Vagina (tissue), 2 donors: ENCODE data around the gene RSPO4. TPM values are rescaled to one million over a fixed set of nuclear protein-coding genes. Genes with fewer than 3 reads are reported as not detected.

Source experiments
- DNase-seq, 2 donors: peaks; one replicate each; pipeline ENCODE4 v3.0.0-alpha.2; 2017; ENCODE audit errors: extremely low spot score in 2 of 2
- H3K27ac ChIP-seq: fragments of 200-600 bp; sonication (generic); one replicate; pipeline ENCODE4 v1.5.1; 2019
- H3K27me3 ChIP-seq: fragments of 200-600 bp; sonication (generic); one replicate; pipeline ENCODE4 v1.5.1; 2019
- H3K36me3 ChIP-seq, 2 donors: fragments of 200-600 bp; sonication (generic); one replicate each; pipeline ENCODE4 v1.5.1; 2017 to 2019
- H3K4me1 ChIP-seq: fragments of 200-600 bp; sonication (generic); one replicate; pipeline ENCODE4 v1.5.1; 2019
- H3K4me3 ChIP-seq, 2 donors: fragments of 200-600 bp; sonication (generic); 1 replicate in 1 of 2; 2 replicates in 1 of 2; pipeline ENCODE4 v1.5.1; 2016 to 2019
- H3K9me3 ChIP-seq: fragments of 200-600 bp; sonication (generic); one replicate; pipeline ENCODE4 v1.5.1; 2019
- POLR2A ChIP-seq, 2 donors: fragments of 450-650 bp; IDR thresholded peaks; one replicate each; pipeline ENCODE4 v1.6.1; 2017; ENCODE audit warnings: antibody characterized with exemption in 2 of 2, mild to moderate bottlenecking in 2 of 2, moderate library complexity in 2 of 2
- POLR2AphosphoS5 ChIP-seq, 2 donors: sonication (generic); formaldehyde crosslinking; IDR thresholded peaks; one replicate each; pipeline ENCODE4 v1.9.0; 2017; ENCODE audit warnings: antibody characterized with exemption in 2 of 2, mild to moderate bottlenecking in 2 of 2, low read depth in 1 of 2; ENCODE audit not compliant: insufficient read depth in 1 of 2
- intact Hi-C: fragments of 100-400 bp; cut with DNase I; formaldehyde crosslinking; loops from one replicate; pipeline ENCODE4 v1.15.1; 2023
- total RNA-seq: library from RNA; depleted of rRNA; stranded (reverse); fragments of >200 nt; gene quantifications from one replicate; pipeline ENCODE4 v1.2.3, GENCODE V29; 2016
- TF ChIP-seq, protein P1 (sequence below), 3 experiments: fragments of 450-650 bp in 2 of 3; fragments of 200-600 bp in 1 of 3; sonication (generic) in 1 of 3; IDR thresholded peaks; one replicate each; pipeline ENCODE4 v1.5.1; 2017 to 2019; ENCODE audit warnings: antibody characterized with exemption in 3 of 3, mild to moderate bottlenecking in 2 of 3, moderate library complexity in 2 of 3

The RSPO4 gene
- total RNA-seq, 1 donor from 2014 or later: not detected

GRCh38 chr20:998231-998830 lies 3.8 kb downstream of the RSPO4 start:
- Histone ChIP-seq H3K27me3 (no peaks in the 10 kb centered on the region), H3K9me3 (no peaks in the 10 kb centered on the region), H3K4me1 (no peaks in the 10 kb centered on the region), H3K27ac (no peak overlapping the region), H3K4me3 (no peak overlapping the region), H3K36me3 (no peaks in the 10 kb centered on the region)
- no peak for DNase-seq
- TF ChIP-seq POLR2AphosphoS5 (IDR thresholded peaks at IDR 0.05; ENCODE audit: insufficient read depth in 1 of 2, low read depth in 1 of 2) (no peak), POLR2A (IDR thresholded peaks at IDR 0.05) (no peak)
- TF ChIP-seq, protein P1, sequence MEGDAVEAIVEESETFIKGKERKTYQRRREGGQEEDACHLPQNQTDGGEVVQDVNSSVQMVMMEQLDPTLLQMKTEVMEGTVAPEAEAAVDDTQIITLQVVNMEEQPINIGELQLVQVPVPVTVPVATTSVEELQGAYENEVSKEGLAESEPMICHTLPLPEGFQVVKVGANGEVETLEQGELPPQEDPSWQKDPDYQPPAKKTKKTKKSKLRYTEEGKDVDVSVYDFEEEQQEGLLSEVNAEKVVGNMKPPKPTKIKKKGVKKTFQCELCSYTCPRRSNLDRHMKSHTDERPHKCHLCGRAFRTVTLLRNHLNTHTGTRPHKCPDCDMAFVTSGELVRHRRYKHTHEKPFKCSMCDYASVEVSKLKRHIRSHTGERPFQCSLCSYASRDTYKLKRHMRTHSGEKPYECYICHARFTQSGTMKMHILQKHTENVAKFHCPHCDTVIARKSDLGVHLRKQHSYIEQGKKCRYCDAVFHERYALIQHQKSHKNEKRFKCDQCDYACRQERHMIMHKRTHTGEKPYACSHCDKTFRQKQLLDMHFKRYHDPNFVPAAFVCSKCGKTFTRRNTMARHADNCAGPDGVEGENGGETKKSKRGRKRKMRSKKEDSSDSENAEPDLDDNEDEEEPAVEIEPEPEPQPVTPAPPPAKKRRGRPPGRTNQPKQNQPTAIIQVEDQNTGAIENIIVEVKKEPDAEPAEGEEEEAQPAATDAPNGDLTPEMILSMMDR (IDR thresholded peaks at IDR 0.05): no peak
- intact Hi-C loops: no loop called here

- TF ChIP-seq, protein P1 (IDR thresholded peaks at IDR 0.05): no peak
- TF ChIP-seq POLR2AphosphoS5 (IDR thresholded peaks at IDR 0.05; ENCODE audit: insufficient read depth in 1 of 2, low read depth in 1 of 2): no peak
- TF ChIP-seq POLR2A (IDR thresholded peaks at IDR 0.05): no peak
- no peaks in the 10 kb centered on the region for H3K36me3 ChIP-seq
- no peaks in the 10 kb centered on the region for H3K9me3 ChIP-seq
- no peaks in the 10 kb centered on the region for H3K4me1 ChIP-seq
- H3K27ac ChIP-seq: no peak overlapping the region
- H3K27me3 ChIP-seq: no peaks in the 10 kb centered on the region
- intact Hi-C loops: no loop called here
- H3K4me3 ChIP-seq: no peak overlapping the region
- no peak for DNase-seq
Measured at GRCh38 chr20:997486-997885, 4.6 kb downstream of the RSPO4 start.

DNA sequence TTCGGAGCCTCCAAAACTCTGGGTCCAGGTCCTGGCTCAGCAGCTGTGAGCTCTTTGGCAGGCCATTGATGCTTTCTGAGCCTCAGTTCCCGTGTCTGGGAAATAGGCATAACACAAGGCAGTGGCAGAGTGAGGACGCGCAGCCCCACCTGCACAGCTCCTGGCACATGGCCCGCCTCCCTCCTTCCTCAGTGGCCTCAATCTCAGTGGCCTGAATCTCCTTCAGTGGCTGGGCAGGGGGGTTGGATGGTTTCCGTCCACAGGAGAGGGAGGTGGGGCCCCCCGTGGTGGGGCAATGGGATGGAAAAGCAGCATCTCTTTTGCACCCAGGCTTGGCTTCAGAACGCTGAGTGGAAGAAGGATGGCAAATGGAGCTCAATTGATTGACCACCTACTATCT lies 5.1 kb downstream of the RSPO4 start:
- H3K4me1 ChIP-seq: no peaks in the 10 kb centered on the region
- H3K36me3 ChIP-seq: no peaks in the 10 kb centered on the region
- H3K4me3 ChIP-seq: no peak overlapping the region
- no peaks in the 10 kb centered on the region for H3K27me3 ChIP-seq
- no peak for TF ChIP-seq POLR2A (IDR thresholded peaks at IDR 0.05)
- no peak for TF ChIP-seq POLR2AphosphoS5 (IDR thresholded peaks at IDR 0.05; ENCODE audit: insufficient read depth in 1 of 2, low read depth in 1 of 2)
- TF ChIP-seq, protein P1 (IDR thresholded peaks at IDR 0.05): no peak
- no peaks in the 10 kb centered on the region for H3K9me3 ChIP-seq
- intact Hi-C loops: no loop called here
- no peak overlapping the region for H3K27ac ChIP-seq
- DNase-seq: no peak

DNA sequence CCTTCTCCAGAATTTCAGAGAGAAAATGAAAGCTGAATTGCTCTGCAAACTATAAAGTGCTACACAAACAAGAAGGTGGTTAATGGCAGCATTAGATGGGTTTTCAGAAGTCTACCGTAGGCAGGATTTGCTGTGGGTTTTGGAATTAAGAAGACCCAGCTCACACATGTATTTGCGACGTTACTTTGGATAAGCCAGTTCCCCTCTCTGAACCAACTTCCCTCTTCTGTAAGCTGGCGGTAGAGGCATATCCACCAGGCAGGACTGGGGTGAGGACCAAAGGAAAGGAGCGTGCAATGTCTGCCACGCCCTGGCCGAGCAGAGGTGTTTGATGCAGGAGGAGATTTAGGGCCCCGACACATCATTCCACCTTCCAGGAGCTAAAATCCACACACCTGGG lies 6.9 kb downstream of the RSPO4 start:
- no peak for DNase-seq
- H3K9me3 ChIP-seq: no peaks in the 10 kb centered on the region
- no peaks in the 10 kb centered on the region for H3K27me3 ChIP-seq
- H3K36me3 ChIP-seq: no peaks in the 10 kb centered on the region
- no peaks in the 10 kb centered on the region for H3K4me1 ChIP-seq
- intact Hi-C loops: no loop called here
- TF ChIP-seq POLR2A (IDR thresholded peaks at IDR 0.05) (no peak), POLR2AphosphoS5 (IDR thresholded peaks at IDR 0.05; ENCODE audit: insufficient read depth in 1 of 2, low read depth in 1 of 2) (no peak)
- TF ChIP-seq, protein P1 (IDR thresholded peaks at IDR 0.05): no peak
- no peak overlapping the region for H3K27ac ChIP-seq
- H3K4me3 ChIP-seq: no peak overlapping the region

DNA sequence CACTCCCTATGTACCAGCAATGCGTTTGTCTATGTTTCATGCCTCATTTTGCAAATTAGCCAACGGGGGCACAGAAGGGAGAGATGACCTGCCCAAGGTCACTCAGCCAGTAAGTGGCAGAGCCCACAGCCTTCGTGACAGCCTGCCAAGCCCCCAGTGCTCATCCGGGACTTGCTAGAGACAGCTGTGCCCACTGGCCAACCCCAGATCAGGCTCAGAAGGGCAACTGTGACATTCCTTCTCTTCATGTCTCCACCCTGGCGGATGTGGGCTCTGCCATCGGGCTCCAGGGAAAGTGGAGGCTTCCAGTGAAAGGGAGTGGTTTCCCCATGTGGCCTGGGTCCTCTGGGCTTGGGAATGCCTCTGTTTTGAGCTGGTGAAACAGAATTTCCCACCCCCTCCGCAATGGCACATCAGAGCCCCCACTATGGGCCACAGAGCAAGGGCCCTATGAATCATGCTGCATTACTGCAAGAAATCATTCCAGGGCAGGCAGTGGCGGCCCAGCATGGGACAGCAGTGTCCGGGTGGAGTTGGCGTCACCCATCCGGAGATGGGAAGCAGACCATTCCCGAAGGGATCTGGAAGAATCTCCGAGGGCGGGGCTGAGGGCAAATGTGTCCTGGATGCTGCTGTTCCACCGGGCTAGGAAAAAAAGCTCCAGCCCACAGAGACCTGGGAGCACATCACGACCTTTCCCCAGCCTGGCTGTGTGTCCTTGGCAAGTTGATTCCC lies 9.1 kb downstream of the RSPO4 start:
- no peaks in the 10 kb centered on the region for H3K4me1 ChIP-seq
- no peaks in the 10 kb centered on the region for H3K27me3 ChIP-seq
- H3K27ac ChIP-seq: no peak overlapping the region
- DNase-seq: no peak
- no peak overlapping the region for H3K4me3 ChIP-seq
- intact Hi-C loops: no loop called here
- H3K9me3 ChIP-seq: no peaks in the 10 kb centered on the region
- TF ChIP-seq, protein P1 (IDR thresholded peaks at IDR 0.05): no peak
- TF ChIP-seq POLR2AphosphoS5 (IDR thresholded peaks at IDR 0.05; ENCODE audit: insufficient read depth in 1 of 2, low read depth in 1 of 2) (no peak), POLR2A (IDR thresholded peaks at IDR 0.05) (no peak)
- no peaks in the 10 kb centered on the region for H3K36me3 ChIP-seq
